ENCODE results near the gene IL5.

DNA sequence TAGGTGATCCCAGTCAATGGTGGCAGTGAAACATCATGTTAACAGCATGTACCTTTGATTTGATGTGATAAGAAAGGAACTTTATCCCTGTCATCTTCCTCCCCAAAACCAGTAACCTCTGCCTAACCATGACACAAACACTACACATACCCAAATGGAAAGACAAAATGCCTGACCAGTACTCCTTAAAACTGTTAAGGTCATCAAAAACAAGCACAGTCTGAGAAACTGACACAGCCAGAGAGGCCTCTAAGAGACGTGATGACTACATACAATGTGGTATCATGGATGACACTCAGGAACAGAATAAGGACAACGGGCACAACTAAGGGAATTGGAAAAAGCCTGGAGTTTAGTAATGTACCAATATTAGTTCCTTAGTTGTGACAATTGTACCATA, 3.9 kb upstream of the IL5 start:
- TF ChIP-seq, protein P1, sequence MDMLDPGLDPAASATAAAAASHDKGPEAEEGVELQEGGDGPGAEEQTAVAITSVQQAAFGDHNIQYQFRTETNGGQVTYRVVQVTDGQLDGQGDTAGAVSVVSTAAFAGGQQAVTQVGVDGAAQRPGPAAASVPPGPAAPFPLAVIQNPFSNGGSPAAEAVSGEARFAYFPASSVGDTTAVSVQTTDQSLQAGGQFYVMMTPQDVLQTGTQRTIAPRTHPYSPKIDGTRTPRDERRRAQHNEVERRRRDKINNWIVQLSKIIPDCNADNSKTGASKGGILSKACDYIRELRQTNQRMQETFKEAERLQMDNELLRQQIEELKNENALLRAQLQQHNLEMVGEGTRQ (IDR thresholded peaks at IDR 0.05; ENCODE audit: low read depth, low read length) = no peak
- TF ChIP-seq, protein P1 (CRISPR knock-in tag; IDR thresholded peaks at IDR 0.05; ENCODE audit: borderline replicate concordance) = no peak
- TF ChIP-seq KLF12 (CRISPR knock-in tag; IDR thresholded peaks at IDR 0.05; ENCODE audit: borderline replicate concordance) (no peak), NFE2L2 (IDR thresholded peaks at IDR 0.05; ENCODE audit: low read length) (no peak), NR3C1 (CRISPR knock-in tag; IDR thresholded peaks at IDR 0.05) (no peak), JUNB (CRISPR knock-in tag; IDR thresholded peaks at IDR 0.05; ENCODE audit: borderline replicate concordance) (no peak), RXRA (CRISPR knock-in tag; IDR thresholded peaks at IDR 0.05) (no peak), CHD2 (IDR thresholded peaks at IDR 0.05; ENCODE audit: low read depth, low read length) (no peak)
- TF ChIP-seq, protein P2, sequence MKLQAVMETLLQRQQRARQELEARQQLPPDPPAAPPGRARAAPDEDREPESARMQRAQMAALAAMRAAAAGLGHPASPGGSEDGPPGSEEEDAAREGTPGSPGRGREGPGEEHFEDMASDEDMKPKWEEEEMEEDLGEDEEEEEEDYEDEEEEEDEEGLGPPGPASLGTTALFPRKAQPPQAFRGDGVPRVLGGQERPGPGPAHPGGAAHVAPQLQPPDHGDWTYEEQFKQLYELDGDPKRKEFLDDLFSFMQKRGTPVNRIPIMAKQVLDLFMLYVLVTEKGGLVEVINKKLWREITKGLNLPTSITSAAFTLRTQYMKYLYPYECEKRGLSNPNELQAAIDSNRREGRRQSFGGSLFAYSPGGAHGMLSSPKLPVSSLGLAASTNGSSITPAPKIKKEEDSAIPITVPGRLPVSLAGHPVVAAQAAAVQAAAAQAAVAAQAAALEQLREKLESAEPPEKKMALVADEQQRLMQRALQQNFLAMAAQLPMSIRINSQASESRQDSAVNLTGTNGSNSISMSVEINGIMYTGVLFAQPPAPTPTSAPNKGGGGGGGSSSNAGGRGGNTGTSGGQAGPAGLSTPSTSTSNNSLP (IDR thresholded peaks at IDR 0.05; ENCODE audit: low read depth, low read length) = no peak

All from HepG2 (cell line).